GM19452 (cell line): ENCODE results near the gene PDLIM3.
"Not testable (repeated sequence)": the region's sequence is repeated elsewhere in the genome, so short reads cannot be mapped to it uniquely, and the experiment has no call there.

Source experiments
- ATAC-seq: cut with Tn5 transposase; IDR thresholded peaks from one replicate; pipeline ENCODE4 v1.9.1; 2021; ENCODE audit not compliant: unreplicated experiment

Gene PDLIM3, protein sequence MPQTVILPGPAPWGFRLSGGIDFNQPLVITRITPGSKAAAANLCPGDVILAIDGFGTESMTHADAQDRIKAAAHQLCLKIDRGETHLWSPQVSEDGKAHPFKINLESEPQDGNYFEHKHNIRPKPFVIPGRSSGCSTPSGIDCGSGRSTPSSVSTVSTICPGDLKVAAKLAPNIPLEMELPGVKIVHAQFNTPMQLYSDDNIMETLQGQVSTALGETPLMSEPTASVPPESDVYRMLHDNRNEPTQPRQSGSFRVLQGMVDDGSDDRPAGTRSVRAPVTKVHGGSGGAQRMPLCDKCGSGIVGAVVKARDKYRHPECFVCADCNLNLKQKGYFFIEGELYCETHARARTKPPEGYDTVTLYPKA

DNA sequence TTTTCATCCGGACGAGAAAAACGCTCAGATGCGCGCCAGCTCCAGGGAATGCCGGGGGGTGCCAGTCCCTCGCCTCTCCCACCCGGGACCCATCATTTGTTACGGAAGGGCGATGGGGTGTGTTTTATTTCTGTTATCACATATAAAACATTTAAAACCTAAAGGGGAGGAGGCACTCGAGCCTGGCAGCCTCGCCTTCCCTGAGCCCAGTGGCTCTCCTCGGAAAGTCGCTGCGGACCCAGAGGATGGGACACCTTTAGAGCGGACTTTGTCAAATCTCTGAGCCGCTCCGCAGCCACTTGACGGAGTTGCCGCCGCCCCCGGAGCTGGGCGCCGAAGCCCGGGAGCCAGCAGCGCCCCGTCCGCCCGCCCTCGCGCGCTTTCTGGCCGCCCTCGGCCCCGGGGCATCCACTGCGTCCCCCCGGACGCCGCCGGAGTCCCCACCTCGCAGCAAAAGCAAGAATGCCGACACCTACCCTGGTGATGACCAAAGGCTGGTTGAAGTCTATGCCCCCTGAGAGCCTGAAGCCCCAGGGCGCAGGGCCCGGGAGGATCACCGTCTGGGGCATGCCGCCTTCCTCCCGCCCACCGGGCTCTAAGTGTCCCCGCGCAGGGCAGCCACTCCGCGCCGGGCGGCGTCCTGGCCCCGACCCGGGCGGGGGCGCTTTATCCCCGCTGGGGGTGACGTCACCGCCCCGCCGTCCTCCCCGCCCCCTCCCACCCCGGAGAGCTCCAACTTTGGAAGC, at the start of gene PDLIM3:
PDLIM3 (minus strand) TSS at position 642 of the 746 bp plus-strand sequence; CDS start at position 569, 73 bp downstream.
- no peak for ATAC-seq

DNA sequence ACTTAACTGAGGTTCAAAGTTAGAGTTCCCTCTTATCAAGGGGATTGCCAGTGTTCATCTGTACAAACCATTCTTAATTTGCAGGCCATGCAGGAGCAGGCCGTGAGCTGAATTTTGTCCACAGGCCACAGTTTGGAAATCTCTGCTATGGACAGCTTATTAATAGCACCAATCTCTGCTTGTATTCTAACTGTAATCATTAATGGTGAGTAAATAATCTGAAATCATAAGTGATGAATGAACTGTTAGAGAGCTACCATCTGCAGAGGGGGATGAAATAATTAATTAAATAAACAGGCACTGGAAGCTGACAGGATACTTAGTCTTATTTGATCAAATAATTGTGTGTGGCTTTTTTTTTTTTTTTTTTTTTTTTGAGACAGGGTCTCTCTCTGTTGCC, 48.5 kb upstream of the PDLIM3 start:
- ATAC-seq: no peak

DNA sequence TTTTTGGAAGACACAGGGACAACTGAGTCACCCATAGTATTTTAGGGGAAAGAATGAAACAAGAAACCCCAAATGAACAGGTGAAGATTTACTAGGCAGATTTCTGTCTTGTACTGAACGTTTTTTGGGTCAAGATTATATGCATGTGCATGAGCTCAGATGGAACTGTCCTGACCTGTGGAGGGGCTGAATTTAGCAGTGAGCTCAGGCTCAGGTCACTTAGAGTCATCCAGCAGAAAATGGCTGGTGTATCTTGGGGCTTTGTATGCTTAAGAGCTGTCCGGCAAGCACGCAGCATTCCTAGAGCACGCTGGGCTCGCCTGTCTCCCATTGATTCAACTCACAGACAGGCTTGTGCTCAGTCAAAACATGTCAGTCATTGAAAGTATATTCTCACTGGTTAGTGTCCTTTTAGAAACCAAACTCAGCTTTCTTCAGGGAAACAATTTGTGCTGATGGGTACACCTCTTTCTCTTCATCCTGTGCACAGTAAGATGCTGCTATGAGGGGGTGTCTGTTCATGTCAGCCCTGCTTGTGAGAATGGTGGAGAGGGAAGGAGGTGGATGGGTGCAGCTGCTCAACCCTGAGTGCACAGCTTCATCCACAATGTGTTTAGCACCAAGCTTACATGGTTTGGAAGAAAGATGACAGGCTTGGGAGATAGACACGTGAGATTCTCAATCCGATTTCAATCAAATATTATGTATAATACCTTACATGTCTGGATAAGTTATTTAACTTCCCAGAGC, 47.5 kb upstream of the PDLIM3 start:
- no peak for ATAC-seq

DNA sequence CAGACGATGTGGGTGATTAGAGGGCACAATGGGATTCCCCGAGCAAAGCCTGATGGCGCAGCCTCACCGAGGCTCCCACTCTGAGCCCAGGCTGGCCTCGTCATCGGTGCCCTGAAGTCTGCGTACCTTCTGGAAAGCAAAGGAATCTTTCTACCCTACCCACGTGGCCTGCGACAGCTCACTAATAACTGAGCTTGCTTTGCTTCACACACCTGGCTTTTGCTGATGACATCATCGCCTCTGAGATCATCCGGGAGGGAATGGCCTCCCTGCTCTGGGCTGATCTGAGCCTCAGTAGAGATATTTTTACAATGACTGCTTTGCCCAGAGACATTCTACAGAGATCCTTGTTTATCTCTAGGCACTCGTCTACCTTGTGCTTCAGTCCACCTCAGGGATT, 45.4 kb upstream of the PDLIM3 start:
- no peak for ATAC-seq

DNA sequence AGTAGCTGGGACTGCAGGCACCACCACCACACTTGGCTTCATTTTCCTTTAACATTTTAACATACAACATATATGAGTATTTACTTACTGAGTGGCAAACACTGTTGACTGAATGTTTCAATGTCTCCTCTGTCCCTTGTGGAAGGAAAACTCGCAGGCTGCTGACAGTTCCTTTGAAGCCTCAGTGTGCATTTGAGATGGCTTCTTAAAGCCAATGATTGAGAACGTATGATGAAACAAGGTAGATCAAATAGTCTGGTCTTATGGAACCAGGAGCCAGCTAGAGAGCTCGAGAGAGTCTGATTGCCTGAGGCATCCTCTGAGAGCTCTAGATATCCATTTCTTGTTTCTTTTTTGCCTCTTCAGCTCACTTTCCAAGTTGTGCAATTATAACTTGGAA, 43.0 kb upstream of the PDLIM3 start:
- ATAC-seq: no peak

DNA sequence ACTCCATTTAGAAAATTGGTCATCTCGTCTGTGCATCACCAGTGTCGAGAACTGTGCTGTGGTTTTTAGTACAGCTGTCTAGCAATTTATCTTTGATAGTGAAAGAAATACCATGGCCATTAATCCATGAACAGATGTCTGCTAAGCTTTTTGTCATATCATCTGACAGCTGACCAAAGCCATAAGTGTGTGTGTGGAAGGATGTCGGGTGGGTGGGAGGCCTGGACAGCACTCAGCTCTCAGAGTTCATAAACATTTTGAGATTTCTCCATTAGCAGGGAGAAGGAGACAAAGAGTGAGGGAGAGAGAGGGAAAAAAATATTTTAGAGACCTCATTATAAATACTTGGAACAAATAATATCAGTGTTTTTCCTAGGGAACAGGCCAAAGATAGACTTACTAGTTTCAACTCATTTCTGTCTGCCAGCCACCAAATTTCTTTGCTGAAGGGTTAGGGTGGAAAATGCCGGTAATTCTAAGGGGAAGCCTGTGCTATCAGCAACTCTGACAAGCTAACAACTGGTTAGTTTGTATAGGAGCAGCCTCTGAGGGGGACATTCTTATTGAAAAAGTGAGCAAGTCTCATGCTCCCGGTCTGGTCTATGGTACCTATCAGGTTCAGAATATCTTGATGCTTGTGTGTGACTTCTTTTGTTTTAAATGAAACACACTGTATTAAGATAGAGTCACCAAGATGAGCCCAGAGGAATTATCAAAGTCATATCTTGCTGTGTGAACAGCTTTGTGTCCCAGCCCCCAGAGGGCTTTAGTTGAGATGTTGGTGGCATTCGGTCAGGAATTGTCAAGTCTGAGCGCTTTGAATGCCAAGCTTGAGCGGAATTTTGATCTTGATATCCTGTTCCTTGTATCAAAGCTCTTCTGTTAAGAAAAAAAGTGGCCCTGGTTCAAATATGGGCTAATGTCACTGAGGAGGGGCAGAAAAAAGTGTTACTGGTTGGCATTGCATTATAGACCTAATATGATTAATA, 41.9 kb upstream of the PDLIM3 start:
- ATAC-seq: no peak

DNA sequence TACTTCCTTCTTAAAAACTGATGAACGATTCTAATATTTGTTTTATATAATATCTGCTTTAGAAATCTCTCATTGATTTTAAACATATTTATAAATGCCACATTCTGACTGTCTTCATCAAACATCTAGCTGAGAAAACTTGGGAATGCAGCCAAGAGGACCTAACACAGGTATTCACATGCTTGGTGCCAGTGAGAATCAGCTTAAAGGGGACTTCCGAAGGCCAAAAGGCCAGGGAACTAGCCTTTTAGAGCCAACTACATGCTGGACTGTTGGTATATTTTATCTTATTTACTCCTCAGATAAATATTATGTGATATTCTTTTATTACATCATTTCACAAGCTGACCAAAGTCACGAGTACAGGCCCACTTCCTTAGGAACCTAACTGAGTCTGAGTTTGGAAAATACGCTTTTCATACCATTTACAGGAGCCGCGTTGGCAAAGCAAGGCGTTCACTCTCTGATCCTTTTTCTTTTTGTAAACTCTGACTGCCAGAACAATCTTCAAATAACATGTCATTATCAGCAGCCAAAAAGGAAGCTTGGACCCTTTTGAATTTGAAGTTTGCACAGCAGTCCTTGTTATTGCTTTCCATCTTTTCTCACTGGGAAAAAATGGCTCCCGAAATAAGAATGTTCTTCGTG, 41.1 kb upstream of the PDLIM3 start:
- ATAC-seq: no peak

DNA sequence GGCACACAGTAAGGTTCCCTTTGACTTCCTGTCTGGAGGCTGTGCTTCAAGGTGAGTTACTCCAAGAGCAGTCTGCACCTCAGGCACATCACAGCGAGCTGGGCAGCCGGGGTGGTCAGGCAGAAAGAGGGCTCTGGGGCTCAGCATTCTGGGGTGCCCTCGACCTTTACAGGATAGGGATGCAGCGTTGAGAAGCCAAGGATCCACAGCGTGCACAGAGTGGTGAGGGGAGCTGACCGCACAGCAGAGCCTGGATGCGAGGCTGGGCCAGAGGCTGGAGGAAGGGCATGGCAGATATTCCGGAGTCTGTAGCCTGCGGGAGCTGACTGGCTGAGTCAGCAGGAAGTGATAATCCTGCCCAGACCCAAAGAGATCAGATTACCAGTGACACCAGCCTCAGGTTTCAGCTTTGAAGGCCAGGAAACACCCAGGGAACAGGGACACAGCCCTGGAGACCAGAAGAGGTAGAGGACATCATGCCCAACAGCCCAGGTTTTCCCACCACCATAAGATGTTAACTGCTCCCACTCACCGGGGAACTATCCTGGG, 38.4 kb upstream of the PDLIM3 start:
- ATAC-seq: no peak

DNA sequence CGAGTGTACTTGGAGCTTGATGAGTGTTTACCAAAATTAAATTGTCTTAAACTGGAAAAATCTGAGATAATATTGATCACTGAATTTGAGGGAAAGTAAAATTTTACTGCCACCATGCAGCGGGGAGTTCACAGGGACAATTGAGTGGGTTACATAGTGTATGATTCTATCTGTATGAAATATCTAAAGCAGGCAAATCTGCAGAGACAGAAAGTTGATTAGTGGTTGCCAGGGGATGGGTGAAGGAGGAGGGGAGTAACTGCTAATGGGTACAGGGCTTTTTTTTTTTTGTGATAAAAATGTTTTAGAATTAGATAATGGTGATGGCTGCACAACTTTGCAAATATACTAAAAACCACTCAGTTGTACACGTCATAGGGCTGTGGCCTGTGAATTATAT, 35.4 kb upstream of the PDLIM3 start:
- ATAC-seq: no peak

DNA sequence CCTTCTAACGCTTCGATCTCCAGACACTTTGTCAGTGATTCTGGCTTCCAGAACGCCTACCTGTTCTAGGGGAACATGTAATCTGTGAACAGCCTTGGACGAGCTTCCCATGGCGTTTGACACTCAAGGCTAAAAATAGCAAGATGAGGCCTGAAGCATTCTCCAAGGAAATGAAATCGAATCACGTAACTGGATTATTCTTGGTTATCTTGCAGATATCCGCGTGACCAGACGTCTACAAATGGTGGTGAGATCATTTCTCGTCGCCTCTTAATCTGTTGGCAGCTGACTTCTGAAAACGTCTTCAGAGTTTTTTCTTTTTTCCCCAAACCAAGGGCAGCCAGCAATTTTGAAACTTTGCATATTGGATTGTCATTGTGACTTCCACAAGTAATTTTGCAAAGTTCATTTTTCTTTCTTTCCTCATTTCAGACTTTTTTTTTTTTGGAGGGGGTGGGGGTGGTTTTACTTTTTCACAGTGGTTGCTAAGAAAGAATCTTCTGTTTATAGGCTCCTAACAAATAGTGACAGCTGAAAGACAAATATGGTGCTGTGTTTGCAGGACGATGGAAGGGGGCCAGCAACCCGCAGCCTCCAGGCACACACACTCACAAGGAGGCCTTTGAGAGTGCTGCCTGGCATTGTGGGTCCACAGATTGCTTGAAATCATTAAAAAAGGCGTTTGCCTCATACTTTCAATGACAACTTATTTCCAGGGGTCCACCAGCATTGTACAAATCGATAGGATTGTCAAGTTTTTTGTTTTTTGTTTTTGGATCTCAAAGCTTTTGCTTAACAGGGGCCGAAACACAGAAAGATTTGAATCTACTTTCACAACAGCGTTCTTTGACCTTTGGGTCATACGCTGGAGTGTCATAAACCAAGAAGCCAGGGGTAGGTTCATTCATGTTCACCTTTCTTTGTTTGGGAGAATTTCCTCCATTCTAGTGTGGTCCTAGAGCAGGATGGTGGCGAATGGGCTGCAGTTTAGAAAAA, 32.4 kb upstream of the PDLIM3 start:
- no peak for ATAC-seq

DNA sequence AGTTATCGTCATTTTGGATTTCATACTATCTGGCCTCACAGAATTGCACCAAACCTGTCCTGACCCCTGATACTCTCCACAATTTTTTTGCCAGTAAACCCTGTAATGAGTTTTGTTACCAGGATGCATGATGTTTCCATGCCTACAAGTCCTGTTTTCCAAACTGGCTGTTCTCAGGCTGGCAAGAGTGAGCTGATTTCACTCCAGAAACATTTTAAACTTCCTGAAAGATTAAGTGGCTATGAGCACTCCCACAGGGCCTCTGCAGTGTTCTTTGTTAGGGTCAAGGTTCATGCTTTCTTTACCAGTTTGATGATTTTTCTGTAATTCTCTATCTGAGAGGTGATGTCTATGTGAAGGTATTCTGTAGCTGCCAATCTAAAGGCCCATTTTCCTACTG, 31.7 kb upstream of the PDLIM3 start:
- ATAC-seq: no peak

DNA sequence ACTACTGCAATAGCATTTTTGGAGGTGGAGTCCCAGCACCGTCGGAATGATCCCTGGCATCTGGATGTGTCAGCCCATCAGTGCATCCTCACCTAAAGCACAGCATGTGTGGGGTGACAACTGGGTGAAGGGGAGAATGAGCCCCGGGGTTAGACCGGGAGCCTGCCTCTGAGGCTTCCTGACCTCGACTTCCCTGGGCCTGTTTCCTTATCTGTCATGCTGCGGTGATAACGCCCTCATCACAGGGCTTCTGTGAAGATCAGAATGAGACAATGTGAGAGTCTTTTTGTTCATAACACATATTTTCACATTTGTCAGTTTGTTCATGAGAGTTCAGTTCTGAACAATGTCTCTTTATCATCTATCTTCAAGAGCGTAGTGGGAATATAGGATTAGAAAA, 31.1 kb upstream of the PDLIM3 start:
- no peak for ATAC-seq

DNA sequence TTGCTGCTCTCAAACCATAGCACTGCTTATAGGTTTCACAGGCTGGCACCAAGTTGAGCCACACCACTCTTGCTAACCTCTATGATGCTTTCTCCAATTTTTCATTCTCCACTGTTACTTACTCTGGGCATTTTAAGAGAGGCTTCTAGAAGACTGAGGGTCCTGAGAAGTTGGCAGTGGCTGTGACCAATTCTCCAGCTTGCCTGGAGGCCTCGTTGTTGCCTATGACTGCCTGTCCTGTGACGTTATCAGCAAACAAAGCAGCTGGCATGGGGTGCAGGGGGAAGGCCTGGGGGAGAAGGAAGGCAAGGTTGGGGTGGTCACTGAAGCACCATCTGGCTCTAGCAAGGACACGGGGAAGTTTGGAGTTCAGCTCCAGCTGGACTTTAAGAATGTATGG, 30.4 kb upstream of the PDLIM3 start:
- ATAC-seq: no peak

DNA sequence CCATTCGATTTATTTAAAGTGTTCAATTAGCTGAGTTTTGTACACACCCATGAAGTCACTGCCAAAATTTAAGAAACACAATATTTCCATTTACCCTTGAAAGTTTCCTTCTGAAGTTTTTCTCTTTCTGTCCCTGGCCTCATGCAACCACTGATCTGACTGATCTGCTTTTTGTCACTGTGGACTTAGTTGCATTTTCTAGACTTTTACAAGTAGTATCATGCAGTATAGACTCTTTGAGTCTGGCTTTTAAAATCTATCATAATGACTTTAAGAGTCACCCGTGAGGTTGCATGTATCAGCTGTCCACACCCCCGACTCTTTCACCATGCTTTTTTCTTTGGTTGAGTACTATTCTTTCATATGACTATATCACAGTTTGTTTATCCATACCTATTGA, 29.0 kb upstream of the PDLIM3 start:
- no peak for ATAC-seq

DNA sequence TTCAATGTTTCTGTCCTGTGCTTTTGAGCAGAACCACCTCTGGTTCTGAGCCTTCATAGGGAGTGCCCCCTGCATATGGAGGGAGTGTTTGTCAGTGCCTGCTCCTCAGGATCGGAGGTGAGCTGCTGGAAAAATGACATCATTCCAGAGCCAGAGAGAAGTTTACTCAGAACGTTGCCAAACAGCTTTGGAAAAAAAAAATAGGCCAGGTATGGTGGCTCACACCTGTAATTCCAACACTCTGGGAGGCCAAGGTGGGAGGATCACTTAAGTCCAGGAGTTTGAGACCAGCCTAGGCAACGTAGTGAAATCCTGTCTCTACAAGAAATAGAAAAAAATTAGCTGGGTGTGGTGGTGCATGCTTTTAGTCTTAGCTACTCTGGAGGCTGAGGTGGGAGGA, 27.2 kb upstream of the PDLIM3 start:
- no peak for ATAC-seq

DNA sequence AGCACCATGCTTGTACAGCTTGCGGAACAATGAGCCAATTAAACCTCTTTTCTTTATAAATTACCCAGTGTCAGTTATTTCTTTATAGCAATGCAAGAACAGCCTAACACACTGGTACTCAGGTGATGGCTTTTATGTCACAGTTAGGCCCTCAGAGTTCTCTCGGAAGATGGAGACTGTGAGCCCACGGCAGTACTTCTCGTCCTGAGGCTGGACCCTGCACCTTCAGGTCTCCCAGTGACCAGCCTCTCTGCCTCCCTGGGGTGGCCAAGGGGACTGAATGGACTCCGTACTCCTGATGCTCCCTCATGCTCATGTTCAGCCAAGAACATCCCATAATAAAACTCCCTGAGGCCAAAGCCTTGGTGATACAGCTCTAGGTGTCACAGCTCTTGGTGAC, 25.0 kb upstream of the PDLIM3 start:
- no peak for ATAC-seq

DNA sequence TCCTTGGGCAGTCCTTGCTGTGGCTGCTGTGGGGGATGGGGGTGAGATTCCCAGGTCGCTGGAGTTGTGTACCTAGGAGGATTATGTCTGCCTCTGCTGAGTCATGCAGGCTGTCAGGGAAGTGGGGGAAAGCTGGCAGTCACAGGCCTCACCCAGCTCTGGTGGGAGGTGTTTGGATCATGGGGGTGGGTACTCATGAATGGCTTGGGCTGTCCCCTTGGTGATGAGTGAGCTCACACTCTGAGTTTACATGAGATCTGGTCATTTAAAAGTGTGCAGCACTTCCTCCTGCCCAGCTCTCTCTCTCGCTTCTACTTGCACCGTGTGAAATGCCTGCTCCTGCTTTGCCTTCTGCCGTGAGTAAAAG, 24.6 kb upstream of the PDLIM3 start:
- no peak for ATAC-seq

DNA sequence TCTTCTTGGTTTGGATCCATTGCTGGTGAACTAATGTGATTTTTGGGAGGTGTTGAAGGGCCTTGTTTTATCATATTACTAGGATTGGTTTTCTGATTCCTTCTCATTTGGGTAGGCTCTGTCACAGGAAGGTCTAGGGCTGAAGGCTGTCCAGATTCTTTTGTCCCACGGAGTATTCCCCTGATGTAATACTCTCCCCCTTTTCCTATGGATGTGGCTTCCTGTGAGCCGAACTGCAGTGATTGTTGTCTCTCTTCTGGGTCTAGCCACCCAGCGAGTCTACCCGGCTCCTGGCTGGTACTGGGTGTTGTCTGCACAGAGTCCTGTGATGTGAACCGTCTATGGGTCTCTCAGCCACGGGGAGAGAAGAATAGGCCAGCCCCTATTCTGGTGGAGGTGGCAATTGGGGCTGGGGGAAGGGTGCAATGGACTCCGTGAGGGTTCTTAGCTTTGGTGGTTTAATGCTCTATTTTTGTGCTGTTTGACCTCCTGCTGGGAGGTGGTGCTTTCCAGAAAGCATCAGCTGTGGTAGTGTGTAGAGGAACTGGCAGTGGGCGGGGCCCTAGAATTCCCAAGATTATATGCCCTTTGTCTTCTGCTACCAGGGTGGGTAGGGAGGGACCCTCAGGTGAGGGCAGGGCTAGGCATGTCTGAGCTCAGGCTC, 24.1 kb upstream of the PDLIM3 start:
- ATAC-seq: not testable (repeated sequence)
